GM15510 (cell line): ENCODE measurements around the gene LDAH.
A peak's percentile ranks its signal among the peaks of the same experiment; 100 is the strongest.

ENCODE experiments used
- POLR2A ChIP-seq: IDR thresholded peaks from 3 replicates; pipeline ENCODE4 v1.6.1; 2011; ENCODE audit warnings: borderline replicate concordance; ENCODE audit not compliant: insufficient read length; ENCODE audit errors: extremely low read depth

The LDAH gene

DNA sequence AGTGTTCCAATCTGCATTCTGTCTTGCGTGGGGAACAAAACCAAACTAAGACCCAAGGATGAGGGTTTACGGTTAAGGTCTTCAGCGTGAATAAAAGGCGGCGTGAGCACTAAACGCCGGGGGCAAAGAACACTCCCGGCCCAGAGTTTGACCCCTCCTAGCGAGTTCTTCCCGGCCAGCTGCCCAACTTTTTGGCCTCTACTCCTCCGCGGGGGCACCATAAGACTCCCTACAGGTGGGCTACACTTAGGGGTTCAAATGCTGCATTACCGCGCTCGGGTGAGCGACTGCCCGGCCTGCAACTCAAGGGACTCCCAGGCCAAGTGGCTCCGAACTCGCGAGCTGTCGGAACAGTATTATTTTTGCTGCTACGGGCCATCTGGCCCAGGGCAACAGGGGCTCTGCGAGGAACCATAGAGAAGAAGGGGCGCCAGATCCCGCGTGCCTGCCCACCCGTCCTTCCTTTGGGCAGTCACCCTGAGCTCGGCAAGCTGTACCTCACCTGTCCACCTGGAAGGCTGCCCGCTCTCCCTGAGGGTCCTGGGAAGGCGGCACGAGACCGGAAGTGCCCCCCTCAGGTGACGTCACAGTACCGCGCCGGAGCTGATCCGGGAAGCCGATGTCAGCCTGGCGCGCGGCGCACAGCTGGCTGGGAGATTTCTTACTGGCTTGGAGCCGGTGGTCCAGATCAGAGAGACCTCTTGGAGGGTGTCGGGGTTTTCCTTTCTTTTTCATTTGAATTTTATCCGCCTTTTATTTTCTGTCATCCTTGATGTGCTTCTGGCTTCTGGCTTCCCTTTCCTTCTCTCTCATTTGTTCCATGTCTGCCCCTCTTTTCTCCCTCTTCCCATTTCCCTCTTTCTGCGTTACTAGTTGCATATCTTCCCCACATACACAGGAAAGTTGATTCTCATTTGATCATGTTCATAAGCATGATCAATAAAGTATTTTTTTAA is at the start of gene LDAH:
Gene LDAH, minus strand, starts transcription at position 567 of the 956 bp plus-strand sequence. CDS start 21,638 bp downstream, outside the sequence.
- peak; percentile 88 for TF ChIP-seq POLR2A

DNA sequence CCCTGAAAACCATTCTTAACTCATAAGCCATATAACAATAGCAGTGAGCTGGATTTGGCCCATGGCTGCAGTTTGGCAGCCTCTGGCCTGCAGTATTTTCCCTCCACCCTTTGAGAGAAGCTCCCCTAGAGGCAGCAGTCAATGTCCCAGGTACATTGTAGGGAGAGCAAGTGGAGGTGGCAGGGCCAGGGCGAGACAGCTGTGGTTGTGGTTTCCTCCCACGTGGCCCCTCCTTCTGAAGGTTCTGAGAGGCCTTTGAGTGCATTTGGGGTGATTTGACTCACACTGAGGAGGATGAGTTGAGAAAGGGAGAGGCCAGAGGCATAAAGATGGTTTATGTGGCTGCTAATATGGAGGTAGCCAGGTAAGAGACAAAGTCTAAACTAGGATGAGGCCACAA is 45.5 kb upstream of the LDAH start:
- TF ChIP-seq POLR2A = no peak

DNA sequence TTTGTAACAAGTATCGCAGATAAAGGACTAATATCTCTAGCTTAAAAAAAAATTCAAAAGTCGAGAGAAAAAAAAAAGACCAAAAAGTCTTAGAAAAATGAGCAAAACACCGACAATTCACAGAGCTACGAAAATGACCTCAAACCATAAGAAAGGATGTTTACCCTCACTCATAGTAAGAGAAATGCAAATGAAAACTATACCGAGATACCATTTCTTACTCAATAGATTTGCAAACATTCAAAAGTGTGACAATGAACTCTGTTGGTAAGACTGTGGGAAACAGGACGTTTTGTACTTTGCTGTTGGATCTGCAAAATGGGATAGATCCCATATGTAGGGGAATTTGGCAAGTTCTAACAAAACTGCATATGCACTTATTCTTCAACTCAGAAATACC is 39.9 kb upstream of the LDAH start:
- TF ChIP-seq POLR2A = no peak

DNA sequence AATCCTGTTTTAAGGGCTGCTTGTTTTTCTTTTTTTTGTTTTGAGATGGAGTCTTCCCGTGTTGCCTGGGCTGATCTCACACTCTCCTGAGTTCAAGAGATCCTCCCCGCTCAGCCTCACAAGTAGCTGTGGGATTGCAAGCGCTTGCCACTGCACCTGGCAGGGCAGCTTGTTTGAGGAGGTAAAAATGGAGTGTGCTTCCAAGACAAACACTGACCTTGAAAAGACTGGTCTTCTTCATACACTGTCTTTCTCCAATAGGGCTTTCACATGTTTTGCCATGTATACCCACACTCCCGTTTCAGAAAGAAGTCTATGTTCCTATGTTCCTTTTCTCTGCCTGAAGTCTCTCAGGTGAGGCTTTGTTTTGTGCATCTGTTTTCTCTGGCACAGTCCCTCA is 32.6 kb upstream of the LDAH start:
- no peak for TF ChIP-seq POLR2A

DNA sequence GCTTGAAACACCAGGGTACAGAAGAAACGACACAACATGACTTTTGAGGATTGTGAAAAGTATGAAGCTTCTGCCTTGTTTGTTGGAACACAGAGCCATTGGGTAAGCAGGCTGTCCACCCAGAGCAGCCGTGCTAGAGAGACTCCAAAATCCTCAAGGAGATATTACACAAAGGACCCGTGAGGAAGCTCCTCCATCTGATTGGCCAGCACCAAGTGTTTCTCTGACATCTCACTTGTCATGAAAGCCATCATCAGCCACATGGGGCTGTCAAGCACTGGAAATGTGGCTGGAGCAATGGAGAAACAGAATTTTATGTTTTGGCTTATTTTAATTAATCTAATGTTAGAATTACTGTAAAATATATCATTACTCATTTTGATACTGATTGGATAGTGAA is 29.8 kb upstream of the LDAH start:
- TF ChIP-seq POLR2A = no peak

DNA sequence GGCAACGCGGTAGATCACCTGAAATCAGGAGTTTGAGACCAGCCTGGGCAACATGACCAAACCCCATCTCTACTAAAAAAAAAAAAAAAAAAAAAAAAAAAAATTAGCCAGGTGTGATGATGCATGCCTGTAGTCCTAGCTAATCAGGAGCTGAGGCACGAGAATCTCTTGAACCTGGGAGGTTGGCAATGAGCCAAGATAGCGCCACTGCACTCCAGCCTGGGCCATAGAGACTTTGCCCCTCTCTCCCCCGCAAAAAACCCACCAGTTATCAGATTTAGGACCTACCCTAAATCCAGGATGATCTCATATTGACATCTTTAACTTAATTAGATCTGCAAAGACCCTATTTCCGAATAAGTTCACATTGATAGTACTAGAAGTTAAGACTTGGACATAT is 29.2 kb upstream of the LDAH start:
- no peak for TF ChIP-seq POLR2A

DNA sequence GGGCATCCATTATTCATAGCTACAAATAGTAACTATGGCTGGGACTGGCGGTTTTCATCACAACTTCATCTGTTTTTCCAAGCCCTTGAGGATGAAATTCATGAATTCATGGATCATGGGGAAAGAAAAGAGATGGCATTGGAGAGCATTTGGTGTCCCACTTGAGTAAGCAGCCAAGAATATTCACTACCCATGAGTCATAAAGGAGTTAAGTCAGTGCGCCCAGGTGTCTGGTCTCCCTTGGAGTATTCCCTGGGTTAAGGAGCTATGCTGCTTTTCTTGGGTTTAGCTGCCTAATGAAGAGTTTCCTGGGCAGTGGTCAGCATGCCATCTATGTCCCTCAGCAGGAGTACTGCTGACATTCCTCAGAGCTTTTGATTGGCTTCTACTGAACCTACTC is 21.3 kb upstream of the LDAH start:
- no peak for TF ChIP-seq POLR2A

DNA sequence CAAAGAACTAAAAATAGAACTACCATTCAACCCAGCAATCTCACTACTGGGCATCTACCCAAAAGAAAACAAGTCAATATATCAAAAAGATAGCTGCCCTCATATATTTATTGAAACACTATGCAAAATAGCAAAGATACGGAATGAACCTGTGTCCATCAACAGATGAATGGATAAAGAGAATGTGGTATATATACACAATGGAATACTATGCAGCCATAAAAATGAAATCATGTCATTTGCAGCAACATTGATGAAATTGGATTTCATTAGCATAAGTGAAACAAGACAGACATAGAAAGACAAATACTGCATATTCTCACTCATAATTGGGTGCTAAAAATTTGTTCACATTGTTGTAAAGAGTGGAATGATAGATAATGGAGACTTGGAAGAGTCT is 16.2 kb upstream of the LDAH start:
- TF ChIP-seq POLR2A = no peak

DNA sequence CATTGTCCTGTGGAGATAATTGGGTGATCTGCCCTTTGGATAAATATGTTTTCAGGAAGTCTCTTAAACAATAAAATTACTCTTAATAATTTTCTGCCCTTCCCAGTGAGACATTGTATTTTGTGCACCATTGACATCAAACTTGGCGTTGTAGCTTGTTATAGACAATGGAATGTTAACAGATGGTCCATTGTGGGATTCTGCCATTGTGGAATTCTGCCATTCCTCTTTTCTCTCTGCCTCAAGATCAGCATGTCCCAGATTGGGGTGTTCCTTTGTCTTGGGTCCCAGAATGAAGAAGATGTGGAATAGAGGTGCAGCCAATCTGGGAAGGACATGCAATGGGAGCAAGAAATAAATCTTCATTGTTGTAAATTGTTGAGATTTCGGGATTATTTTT is 15.1 kb upstream of the LDAH start:
- no peak for TF ChIP-seq POLR2A

DNA sequence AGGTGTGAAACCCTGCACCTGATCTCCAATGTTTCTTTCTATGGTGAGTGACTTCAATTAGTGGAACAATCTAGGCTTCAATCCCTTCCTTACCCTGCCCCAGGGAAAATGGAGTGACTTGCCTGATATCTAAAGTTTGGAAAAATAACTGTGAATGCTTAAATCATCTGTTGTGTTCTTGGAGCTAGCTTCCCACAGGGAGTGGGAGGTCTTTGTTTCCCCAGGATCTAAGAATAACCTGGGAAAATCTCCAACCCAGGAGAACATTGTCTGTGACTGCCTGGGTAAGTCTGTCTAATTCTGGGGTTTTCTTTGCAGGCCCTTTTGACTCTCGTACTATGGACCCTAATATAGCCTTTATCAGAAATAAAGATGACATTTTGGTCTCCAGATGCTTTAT is 13.6 kb upstream of the LDAH start:
- no peak for TF ChIP-seq POLR2A

DNA sequence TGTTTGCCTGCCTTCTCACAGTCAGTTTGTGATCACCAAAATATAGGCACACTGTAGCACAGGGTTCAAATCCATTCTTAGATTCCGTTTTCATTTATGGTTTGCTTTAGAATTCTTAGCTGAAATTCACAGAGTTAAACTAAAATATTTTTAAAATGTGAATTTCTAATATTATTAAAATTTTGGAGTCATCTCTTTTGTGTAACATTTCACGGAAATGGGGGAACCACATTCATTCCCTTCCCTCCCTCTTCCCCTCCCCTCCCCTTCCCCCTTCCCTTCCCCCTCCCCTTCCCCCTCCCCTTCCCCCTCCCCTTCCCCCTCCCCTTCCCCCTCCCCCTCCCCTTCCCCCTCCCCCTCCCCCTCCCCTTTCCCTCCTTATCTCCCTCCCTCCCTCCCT is 11.4 kb upstream of the LDAH start:
- no peak for TF ChIP-seq POLR2A

DNA sequence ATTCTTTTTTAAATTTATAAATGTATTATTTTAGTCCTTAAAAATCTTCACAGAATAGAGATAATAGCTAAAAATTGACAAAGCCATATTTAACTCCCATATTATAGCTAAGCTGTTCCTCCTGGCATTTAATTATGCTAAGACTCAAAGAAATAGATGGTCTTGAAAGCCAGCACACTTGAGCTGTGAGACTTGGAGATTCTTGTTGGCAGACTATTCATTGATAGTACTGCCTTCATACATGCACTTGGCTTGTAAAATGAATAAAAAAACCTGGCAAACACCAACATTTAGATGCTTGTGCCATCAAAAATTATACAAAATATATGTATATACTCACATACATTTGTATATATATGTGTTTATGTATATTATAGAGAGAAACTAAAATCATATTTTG is 9.7 kb upstream of the LDAH start:
- TF ChIP-seq POLR2A = no peak

DNA sequence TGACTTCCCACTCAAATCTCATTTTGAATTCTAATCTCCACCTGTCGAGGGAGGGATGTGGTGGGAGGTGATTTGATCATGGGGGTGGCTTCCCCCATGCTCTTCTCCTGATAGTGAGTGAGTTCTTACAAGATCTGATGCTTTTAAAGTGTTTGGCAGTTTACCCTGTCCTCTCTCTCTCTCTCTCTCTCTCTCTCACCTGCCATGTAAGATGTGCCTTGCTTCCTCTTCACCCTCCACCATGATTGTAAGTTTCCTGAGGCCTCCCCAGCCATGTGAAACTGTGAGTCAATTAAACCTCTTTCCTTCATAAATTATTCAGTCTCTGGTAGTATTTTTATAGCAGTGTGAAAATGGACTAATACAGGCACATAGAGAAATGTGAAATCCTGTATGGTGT is 7.0 kb upstream of the LDAH start:
- TF ChIP-seq POLR2A = no peak

DNA sequence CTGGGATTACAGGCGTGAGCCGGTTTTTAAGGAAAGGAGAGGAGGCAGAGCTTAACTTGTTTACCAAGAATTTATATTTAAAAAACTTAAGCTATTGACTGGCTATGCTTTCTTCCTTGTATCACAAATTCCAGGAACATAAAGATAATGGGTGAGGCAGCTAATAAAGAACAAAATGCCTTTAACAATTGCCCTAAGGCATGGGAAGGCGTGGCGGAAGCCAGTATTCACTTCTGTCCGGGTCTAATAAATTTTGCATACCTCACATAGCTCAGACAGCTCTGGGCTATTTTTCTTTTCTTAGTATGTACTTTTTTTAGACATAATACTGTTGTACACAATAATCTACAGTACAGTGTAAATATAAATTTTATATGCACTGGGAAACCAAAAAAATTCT is 1.0 kb upstream of the LDAH start:
- no peak for TF ChIP-seq POLR2A

DNA sequence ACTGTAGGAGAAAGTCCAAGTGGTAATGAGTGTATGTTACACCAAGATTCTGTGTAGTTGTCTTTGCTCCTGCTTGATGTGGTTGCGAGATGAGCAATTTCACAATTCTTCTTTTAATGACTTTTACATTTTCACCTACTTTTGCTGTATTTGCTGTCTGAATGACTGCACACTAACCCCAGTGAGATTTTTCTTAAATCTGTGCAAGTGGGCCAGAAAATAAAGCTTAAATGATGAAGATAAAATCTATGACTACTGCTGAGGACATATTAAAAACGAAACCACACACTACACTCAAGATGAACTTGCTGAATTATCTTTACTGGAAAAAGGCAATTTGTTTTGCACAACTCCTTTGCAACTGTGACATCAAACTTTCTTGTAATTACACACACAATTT is 4.1 kb downstream of the LDAH start:
- no peak for TF ChIP-seq POLR2A

DNA sequence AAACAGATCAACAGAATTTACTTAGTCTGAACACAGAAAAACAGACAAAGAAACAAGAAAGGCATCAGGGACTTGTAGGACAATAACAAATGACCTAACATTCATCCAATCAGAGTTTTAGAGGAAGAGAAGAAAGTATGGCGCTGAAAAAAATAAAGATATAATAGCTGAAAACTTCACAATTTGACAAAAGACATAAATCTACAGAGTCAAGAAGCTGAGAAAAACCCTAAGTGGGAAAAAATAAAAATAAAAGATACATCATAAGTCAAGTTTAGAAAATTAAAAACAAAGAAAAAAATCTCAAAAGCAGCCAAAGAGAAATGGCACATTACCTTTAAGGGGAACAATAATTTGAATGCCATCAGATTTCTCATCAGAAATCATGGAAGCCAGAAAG is 7.7 kb downstream of the LDAH start:
- no peak for TF ChIP-seq POLR2A
